Muscle of leg (tissue), 11 donors: ENCODE data around the gene CACNA2D2. TPM values are rescaled to one million over a fixed set of nuclear protein-coding genes. Genes with fewer than 3 reads are reported as not detected.

ENCODE experiments used
- DNase-seq: peaks from one replicate; pipeline ENCODE4 v3.0.0; 2013
- H3K27ac ChIP-seq: one replicate; pipeline ENCODE4 v1.5.1; 2013; ENCODE audit warnings: mild to moderate bottlenecking, low read length, control low read depth
- H3K27me3 ChIP-seq: one replicate; pipeline ENCODE4 v1.6.1; 2013; ENCODE audit warnings: low read length; ENCODE audit not compliant: control insufficient read depth, insufficient read depth
- H3K36me3 ChIP-seq: one replicate; pipeline ENCODE4 v1.6.1; 2013; ENCODE audit warnings: low read length; ENCODE audit not compliant: control insufficient read depth, insufficient read depth
- H3K4me1 ChIP-seq: one replicate; pipeline ENCODE4 v1.6.1; 2013; ENCODE audit warnings: low read length; ENCODE audit not compliant: control insufficient read depth, insufficient read depth
- H3K4me3 ChIP-seq: one replicate; pipeline ENCODE4 v1.5.1; 2013; ENCODE audit warnings: low read length, control low read depth
- H3K9me3 ChIP-seq: replicated peaks from 2 replicates; pipeline ENCODE4 v1.6.1; 2013; ENCODE audit warnings: low read depth, low read length; ENCODE audit not compliant: control insufficient read depth
- WGBS: methylation state at CpG from one replicate; pipeline ENCODE4 v1.1.5; 2013; ENCODE audit warnings: missing lambda C conversion rate; ENCODE audit not compliant: insufficient coverage; 5-methylcytosine and 5-hydroxymethylcytosine counted together
- polyA plus RNA-seq, 8 donors: library from polyadenylated mRNA; unstranded; fragments of 120-200 nt; gene quantifications; one replicate each; pipeline versions ENCODE4 v1.2.1 to v1.2.3, GENCODE V29; 2013; ENCODE audit warnings: inconsistent platforms in 1 of 8, low replicate concordance in 1 of 8; ENCODE audit not compliant: insufficient read length in 8 of 8, insufficient read depth in 1 of 8
- total RNA-seq: library from RNA; stranded (reverse); fragments of 120-200 nt; gene quantifications from one replicate; pipeline ENCODE4 v1.2.4, GENCODE V29; 2013

The CACNA2D2 gene
- total and polyA plus RNA-seq, 9 donors, result 3.0 to 12.6 (median 9.3) TPM

DNA sequence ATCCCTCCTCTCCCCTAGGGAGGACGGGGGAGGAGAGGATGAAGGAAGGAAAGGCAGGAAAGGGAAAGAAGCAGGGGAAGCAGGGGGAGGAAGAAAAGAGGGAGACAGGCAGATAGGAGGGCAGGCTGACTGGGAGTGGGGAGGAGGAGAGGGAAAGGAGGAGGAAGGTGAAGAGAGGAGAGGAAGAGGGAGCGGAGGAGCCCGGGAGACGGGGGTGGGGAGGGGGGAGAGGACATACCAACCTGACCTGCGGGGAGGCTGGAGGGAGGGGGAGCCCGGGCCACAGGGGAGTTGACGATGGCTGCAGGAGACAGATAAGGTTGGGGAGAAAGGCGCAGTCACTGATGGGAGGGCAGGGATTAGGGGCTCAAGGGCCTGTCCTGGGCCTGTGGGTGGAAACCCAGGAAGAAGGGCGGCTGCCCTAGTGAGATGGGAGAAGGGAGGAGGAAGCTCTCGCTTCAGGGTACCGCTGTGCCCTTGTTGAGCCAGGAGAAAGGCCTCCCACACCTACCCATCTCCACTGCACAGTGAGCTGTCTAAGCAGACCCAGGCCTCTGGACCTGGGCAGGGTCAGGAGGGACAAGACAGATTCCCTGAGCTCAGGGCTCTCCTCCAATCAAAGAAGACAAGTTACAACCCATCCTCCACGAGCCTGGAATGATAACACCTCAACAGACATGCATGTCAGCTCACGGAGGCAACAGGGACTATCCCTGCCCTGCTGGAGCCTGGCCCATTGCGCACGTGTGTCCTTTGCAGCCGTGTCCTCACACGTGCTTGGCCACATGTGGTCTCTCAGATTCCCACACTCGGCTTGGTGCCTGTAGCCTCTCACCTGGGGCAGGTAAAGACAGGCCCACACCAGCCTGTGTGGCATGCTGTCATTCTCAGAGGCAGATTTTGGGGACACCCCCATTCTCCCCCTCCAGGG is 36.2 kb upstream of the CACNA2D2 start:
- peaks cover 7% of the 10 kb centered on the region for H3K4me1 ChIP-seq
- WGBS, result 36% methylated on average over 13 of the region's 18 CpGs
- H3K36me3 ChIP-seq, result no peaks in the 10 kb centered on the region
- no peak overlapping the region for H3K27ac ChIP-seq
- peaks cover 5% of the 10 kb centered on the region for H3K27me3 ChIP-seq
- DNase-seq, result no peak
- no peaks in the 10 kb centered on the region for H3K9me3 ChIP-seq
- no peak overlapping the region for H3K4me3 ChIP-seq

- DNase-seq, result no peak
- H3K9me3 ChIP-seq, result no peaks in the 10 kb centered on the region
- 87% methylated on average over 3 of the region's 4 CpGs for WGBS
- H3K27me3 ChIP-seq, result peaks cover 5% of the 10 kb centered on the region
- peaks cover 18% of the 10 kb centered on the region for H3K4me1 ChIP-seq
- no peak overlapping the region for H3K27ac ChIP-seq
- no peaks in the 10 kb centered on the region for H3K36me3 ChIP-seq
- no peak overlapping the region for H3K4me3 ChIP-seq
Measured at GRCh38 chr3:50537421-50538129, 34.1 kb upstream of the CACNA2D2 start.

DNA sequence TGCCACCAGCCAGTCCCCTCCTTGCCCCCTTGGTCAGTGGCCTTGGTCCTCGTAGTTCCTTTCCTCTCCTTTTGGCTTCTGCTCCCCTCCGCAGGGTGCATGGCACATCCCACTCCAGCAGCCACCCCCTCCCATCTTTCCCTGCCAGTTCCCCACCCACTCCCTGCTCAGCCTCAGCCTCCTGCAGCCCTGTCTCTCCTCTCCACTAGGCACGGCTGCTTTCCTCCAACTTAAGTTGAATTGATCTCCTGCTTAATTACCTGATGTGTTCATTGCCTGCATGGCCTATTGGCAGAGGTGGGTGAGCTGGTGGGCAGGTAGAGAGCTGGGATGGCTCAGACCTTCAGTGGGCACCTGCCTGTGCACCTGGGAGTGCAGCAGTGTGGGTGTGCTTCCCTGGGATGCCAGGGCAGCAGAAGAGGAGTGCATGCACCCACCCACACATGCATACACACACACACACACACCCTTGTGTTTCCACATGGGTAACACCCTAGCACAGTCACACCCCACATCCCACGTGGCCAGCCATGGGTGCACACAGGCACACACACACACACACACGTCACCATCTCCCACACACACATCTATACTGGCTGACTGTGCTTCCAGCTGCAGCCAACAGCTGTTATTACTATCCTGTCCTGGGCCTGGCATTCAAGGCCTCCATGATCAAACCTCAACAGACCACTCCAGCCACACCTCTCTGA is 33.2 kb upstream of the CACNA2D2 start:
- Histone ChIP-seq H3K9me3 (no peaks in the 10 kb centered on the region), H3K4me3 (no peak overlapping the region), H3K27me3 (peaks cover 5% of the 10 kb centered on the region), H3K4me1 (peaks cover 18% of the 10 kb centered on the region), H3K36me3 (no peaks in the 10 kb centered on the region), H3K27ac (no peak overlapping the region)
- 41% methylated on average over 4 of the region's 5 CpGs for WGBS
- no peak for DNase-seq

DNA sequence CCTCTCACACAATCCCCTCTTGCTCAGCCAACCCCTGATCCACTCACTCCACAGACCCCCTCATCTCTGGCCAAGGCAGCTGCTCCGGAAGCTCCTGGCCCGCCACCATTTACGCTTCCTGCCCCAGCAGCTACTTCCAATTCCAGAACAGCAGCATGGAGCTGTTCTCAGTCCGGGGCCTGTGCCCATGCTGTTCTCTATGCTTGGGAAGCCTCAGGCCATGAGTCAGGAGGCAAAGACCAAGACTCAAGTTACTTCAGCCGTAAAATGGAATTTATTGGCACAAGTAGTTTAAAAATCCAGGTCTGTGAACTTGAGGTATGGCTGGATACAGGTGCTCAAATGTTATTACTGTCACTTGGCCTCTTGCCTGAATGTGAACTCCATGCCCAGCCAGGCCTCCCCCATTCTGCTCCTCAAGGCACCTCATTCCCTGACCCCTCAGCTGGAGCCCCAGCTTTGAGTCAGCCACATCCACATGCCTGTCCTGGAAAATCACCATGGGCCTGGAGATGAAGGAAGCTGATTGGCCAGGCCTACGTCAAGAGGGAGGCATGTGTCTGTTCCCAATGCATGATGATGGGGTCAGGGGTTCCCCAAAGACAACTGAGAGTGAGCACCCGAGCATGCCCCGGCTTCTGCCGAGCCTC is 31.4 kb upstream of the CACNA2D2 start:
- H3K27ac ChIP-seq, result no peak overlapping the region
- DNase-seq, result peak; percentile 53
- 45% methylated on average over 8 of the region's 9 CpGs for WGBS

GRCh38 chr3:50533807-50534461 is 30.5 kb upstream of the CACNA2D2 start:
- peaks cover 34% of the 10 kb centered on the region for H3K4me1 ChIP-seq
- DNase-seq, result no peak

More for the DNA sequence above, 31.4 kb upstream of the CACNA2D2 start:
- peaks cover 15% of the 10 kb centered on the region for H3K27me3 ChIP-seq
- H3K36me3 ChIP-seq, result no peaks in the 10 kb centered on the region
- peaks cover 28% of the 10 kb centered on the region for H3K4me1 ChIP-seq
- H3K9me3 ChIP-seq, result no peaks in the 10 kb centered on the region
- no peak overlapping the region for H3K4me3 ChIP-seq

DNA sequence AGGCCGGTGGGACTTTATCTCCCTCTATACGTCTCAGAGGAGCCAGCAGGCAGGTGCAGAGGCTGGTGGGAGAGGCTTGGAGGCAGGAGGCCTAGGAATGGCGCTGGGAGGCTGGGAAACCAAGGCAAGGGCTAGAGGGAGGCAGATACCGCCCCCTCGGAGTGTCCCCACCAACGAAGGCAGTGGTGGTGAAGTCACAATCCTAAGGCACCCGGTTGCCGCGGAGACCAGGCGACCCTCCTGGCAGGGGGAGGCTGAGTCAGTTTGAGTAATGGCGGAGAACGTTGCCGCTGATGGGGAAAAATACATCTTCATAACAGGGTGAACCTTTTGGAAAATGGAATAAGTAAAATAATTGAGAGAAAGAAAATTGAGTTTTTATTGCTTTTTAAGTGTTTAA is 29.9 kb upstream of the CACNA2D2 start:
- no peak for DNase-seq
- Histone ChIP-seq H3K27ac (no peak overlapping the region), H3K9me3 (no peaks in the 10 kb centered on the region), H3K4me1 (peaks cover 34% of the 10 kb centered on the region), H3K27me3 (peaks cover 17% of the 10 kb centered on the region), H3K36me3 (no peaks in the 10 kb centered on the region), H3K4me3 (no peak overlapping the region)
- WGBS, result 85% methylated on average over 5 of the region's 13 CpGs

More at GRCh38 chr3:50533807-50534461, 30.5 kb upstream of the CACNA2D2 start:
- WGBS, result 28% methylated on average over 9 of the region's 9 CpGs
- H3K27ac ChIP-seq, result no peak overlapping the region
- peaks cover 17% of the 10 kb centered on the region for H3K27me3 ChIP-seq
- H3K36me3 ChIP-seq, result no peaks in the 10 kb centered on the region
- H3K4me3 ChIP-seq, result no peak overlapping the region
- no peaks in the 10 kb centered on the region for H3K9me3 ChIP-seq

DNA sequence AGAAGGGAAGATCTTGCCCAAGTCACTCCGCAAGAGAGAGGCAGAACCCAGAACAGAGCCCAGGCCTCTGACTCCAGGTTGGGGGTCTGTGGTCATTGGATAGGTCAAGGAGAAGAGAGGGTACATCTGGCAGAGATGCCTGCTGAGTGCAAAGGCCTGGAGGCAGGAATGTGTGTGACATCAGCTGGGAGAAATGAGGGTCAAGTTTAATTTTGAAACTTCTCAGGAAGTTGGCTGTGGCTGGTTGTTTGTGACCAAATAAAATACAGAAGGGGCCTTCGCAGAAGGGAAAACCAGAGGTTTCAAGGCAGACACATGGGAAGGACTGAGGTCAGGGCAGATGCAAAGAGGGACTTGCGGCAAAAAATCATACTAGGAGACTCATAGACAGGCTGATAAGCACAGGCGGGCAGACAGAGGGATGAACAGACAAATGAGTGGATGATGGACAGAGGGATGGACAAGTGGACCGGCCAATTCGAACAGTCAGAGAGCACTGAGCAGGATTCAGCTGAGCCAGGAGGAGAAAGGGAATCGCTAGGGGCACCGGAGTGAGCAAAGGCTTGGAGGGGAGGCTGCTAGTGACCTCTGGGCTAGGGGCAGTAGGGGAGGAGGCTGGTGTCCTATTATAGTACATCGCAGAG is 28.8 kb upstream of the CACNA2D2 start:
- 84% methylated on average over 8 of the region's 9 CpGs for WGBS
- DNase-seq, result no peak
- Histone ChIP-seq H3K27ac (no peak overlapping the region), H3K36me3 (no peaks in the 10 kb centered on the region), H3K9me3 (no peaks in the 10 kb centered on the region), H3K27me3 (peaks cover 12% of the 10 kb centered on the region), H3K4me3 (no peak overlapping the region), H3K4me1 (peaks cover 34% of the 10 kb centered on the region)

DNA sequence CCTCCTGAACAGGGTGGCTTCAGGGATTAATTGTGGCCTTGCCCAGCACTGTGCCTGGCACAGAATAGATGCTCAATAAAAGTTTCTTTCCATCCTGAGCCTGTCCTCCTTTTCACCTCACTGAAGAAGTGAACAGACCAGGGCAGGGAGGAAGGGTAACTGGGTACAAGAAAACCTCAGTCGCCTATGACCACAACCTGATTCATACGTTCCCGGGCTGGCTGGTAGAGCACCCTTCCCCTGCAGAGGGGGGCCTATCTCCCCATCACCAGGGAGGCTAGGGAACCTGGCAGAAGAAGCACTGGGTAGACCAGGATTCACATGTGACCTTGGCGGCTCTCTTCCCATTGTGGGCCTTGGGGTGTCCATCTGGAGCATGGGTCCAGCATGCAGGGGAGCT is 27.8 kb upstream of the CACNA2D2 start:
- no peak for DNase-seq
- 87% methylated on average over 4 of the region's 4 CpGs for WGBS

More for the DNA sequence above, 27.8 kb upstream of the CACNA2D2 start:
- no peak overlapping the region for H3K4me3 ChIP-seq
- peaks cover 34% of the 10 kb centered on the region for H3K4me1 ChIP-seq
- no peaks in the 10 kb centered on the region for H3K36me3 ChIP-seq
- H3K27me3 ChIP-seq, result peaks cover 12% of the 10 kb centered on the region
- no peaks in the 10 kb centered on the region for H3K9me3 ChIP-seq
- no peak overlapping the region for H3K27ac ChIP-seq
